Stimulated activated CD4-positive, alpha-beta T cell treated with anti-CD3 and anti-CD28 coated beads, Interleukin-12 subunit alpha, Interleukin-12 subunit beta, amount 100 ng/mL, for 24 hours (primary cell): ENCODE results near the gene IL2RA.
"Not testable (repeated sequence)": the region's sequence is repeated elsewhere in the genome, so short reads cannot be mapped to it uniquely, and the experiment has no call there.

ENCODE experiments used
- DNase-seq, 2 experiments: peaks; one replicate each; pipeline ENCODE4 v3.0.0-alpha.2; 2020; ENCODE audit warnings: low read depth in 2 of 2

Gene IL2RA

GRCh38 chr10:5960973-5961275 is 101.2 kb downstream of the IL2RA start:
- not testable (repeated sequence) for DNase-seq
